Activated T-cell treated with anti-CD3 and anti-CD28 coated beads for 48 hours (primary cell): Measurements from ENCODE around the gene PLCD1.

ENCODE experiments used
- DNase-seq: peaks from one replicate; pipeline ENCODE4 v3.0.0-alpha.2; 2020; ENCODE audit warnings: low read depth

The PLCD1 gene

DNA sequence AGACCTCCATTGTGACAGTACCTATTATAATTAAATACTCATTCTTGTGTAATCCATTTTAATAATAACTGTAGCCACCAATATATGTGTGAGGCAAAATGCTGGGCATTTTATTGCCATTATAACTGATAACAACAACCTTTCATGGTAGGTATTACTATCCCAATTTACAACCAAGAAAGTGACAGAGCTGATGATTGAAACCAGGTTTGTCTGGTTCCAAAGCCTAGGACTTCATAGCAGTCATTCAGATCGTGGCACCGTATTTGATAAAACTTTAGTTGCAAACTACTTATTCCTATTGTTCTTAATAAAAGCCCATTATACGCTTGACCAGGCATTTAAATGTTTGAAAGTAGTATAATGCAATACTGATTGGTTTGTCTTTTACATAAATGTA is 65.3 kb downstream of the PLCD1 start:
- no peak for DNase-seq

- no peak for DNase-seq
Measured at GRCh38 chr3:37963635-37964034, 65.8 kb downstream of the PLCD1 start.

DNA sequence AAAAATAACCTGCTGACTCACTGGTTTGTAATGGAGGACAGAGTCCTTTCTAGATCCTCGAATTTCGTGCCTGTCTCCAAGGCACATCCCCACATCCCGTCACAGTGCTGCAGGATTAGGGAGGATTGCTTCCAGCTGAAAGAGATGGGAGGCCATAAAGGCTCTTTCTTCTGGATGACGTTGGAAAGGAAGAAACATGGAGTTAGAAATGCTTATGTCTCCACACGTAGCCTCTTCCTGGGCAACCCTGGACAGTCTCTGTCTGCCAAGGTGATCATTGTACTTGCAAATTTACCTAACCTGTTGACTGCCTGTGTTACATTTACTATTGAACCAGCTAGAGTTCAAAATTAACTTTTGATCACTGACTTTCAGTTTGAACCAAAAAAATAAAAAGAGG is 66.4 kb downstream of the PLCD1 start:
- no peak for DNase-seq

DNA sequence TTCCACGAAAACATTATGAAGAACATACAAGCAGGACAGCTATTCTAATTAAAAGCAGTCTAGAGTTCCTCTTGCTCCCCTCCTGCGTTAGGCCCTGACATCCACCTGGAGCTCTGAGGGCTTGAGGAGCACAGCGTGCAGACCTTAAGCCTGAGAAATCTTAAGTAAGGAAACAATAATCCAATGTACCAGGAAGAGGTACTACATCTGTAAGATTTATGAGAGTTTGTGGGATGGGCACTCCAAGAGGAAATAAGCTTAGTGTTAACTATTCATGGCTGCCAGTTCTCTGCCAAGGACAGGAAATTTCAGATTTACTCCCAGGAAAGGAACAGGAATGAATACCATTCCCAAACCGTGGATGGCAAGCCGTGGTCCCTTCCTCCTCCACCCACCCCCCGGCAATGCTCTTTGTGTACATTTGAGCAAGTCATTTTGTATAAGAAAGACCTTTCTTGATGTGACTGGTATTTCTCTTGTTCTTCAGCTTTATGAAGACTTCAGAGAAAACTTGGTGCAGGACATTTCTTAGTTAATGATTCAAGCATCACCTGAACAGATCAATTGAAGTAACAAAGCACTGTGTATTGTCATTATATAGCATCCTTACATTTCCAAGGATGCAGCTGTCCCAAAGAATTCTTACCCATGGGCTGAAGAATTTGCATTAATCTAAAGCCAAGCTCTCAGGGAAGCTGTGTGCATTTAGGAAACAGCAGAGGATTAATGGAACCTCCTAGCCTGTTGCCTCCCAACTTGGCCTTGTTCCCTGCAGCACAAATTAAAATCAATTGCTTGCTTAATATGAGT is 67.6 kb downstream of the PLCD1 start:
- no peak for DNase-seq

- no peak for DNase-seq
Measured at GRCh38 chr3:37957539-37957936, 71.9 kb downstream of the PLCD1 start.
